Mesenchymal stem cell (in vitro differentiated cells and primary cell): Measurements from ENCODE around the gene MPP4.

Source experiments
- DNase-seq: peaks from one replicate; pipeline ENCODE4 v3.0.0-alpha.2; 2013
- H2AFZ ChIP-seq: one replicate; pipeline ENCODE4 v1.6.1; 2013; ENCODE audit warnings: low read depth, mild to moderate bottlenecking, control low read depth, inconsistent platforms, low read length, moderate library complexity
- H2AK5ac ChIP-seq: 2 replicates; pipeline ENCODE4 v1.6.1; 2013; ENCODE audit warnings: low read length, moderate library complexity, mild to moderate bottlenecking, inconsistent platforms; ENCODE audit not compliant: severe bottlenecking
- H2BK120ac ChIP-seq: one replicate; pipeline ENCODE4 v1.6.1; 2013; ENCODE audit warnings: low read depth, mild to moderate bottlenecking, inconsistent platforms, low read length, moderate library complexity
- H2BK12ac ChIP-seq, 2 experiments: one replicate each; pipeline ENCODE4 v1.6.1; 2013; ENCODE audit warnings: inconsistent platforms in 2 of 2, low read length in 2 of 2, mild to moderate bottlenecking in 2 of 2, moderate library complexity in 2 of 2, control low read depth in 1 of 2
- H2BK15ac ChIP-seq: one replicate; pipeline ENCODE4 v1.6.1; 2013; ENCODE audit warnings: mild to moderate bottlenecking, low read depth, inconsistent platforms; ENCODE audit not compliant: poor library complexity, severe bottlenecking
- H2BK5ac ChIP-seq: 2 replicates; pipeline ENCODE4 v1.6.1; 2013; ENCODE audit warnings: low read depth, mild to moderate bottlenecking, low read length, control low read depth, inconsistent platforms; ENCODE audit not compliant: poor library complexity, severe bottlenecking
- H3K14ac ChIP-seq, 2 experiments: one replicate each; pipeline ENCODE4 v1.6.1; 2013; ENCODE audit warnings: inconsistent platforms in 2 of 2, low read length in 2 of 2, control low read depth in 1 of 2, mild to moderate bottlenecking in 1 of 2, moderate library complexity in 1 of 2
- H3K18ac ChIP-seq, 2 experiments: one replicate each; pipeline ENCODE4 v1.6.1; 2013; ENCODE audit warnings: inconsistent platforms in 2 of 2, low read length in 2 of 2, control low read depth in 1 of 2, low read depth in 1 of 2, mild to moderate bottlenecking in 1 of 2
- H3K23ac ChIP-seq, 2 experiments: one replicate each; pipeline ENCODE4 v1.6.1; 2013; ENCODE audit warnings: inconsistent platforms in 2 of 2, low read length in 2 of 2, mild to moderate bottlenecking in 2 of 2, moderate library complexity in 2 of 2, control low read depth in 1 of 2
- H3K27ac ChIP-seq: 2 replicates; pipeline ENCODE4 v1.5.1; 2013; ENCODE audit warnings: mild to moderate bottlenecking, moderate library complexity, low read length, control low read depth, inconsistent platforms; ENCODE audit not compliant: poor library complexity, severe bottlenecking
- H3K27me3 ChIP-seq, 2 experiments: 2 replicates each; pipeline versions ENCODE4 v1.6.1 to v1.7.0; 2013; ENCODE audit warnings: low read length in 2 of 2, mild to moderate bottlenecking in 2 of 2, moderate library complexity in 2 of 2, control low read depth in 1 of 2, inconsistent platforms in 1 of 2; ENCODE audit not compliant: control insufficient read depth in 1 of 2, insufficient read depth in 1 of 2
- H3K36me3 ChIP-seq, 2 experiments: 2 replicates each; pipeline versions ENCODE4 v1.6.1 to v1.7.0; 2013; ENCODE audit warnings: low read length in 2 of 2, control low read depth in 1 of 2, inconsistent platforms in 1 of 2, low read depth in 1 of 2, mild to moderate bottlenecking in 1 of 2; ENCODE audit not compliant: insufficient read depth in 2 of 2, control insufficient read depth in 1 of 2
- H3K4ac ChIP-seq, 2 experiments: one replicate each; pipeline ENCODE4 v1.6.1; 2013; ENCODE audit warnings: inconsistent platforms in 2 of 2, low read length in 2 of 2, mild to moderate bottlenecking in 2 of 2, moderate library complexity in 2 of 2, control low read depth in 1 of 2, low read depth in 1 of 2
- H3K4me1 ChIP-seq: 2 replicates; pipeline ENCODE4 v1.6.1; 2013; ENCODE audit warnings: low read depth, low read length, control low read depth; ENCODE audit not compliant: control insufficient read depth, insufficient read depth
- H3K4me2 ChIP-seq: 2 replicates; pipeline ENCODE4 v1.6.1; 2013; ENCODE audit warnings: low read length, mild to moderate bottlenecking, inconsistent platforms; ENCODE audit not compliant: poor library complexity, severe bottlenecking
- H3K4me3 ChIP-seq, 2 experiments: 2 replicates each; pipeline versions ENCODE4 v1.5.1 to v1.7.0; 2013; ENCODE audit warnings: low read length in 2 of 2, mild to moderate bottlenecking in 2 of 2, control low read depth in 1 of 2, low read depth in 1 of 2; ENCODE audit not compliant: insufficient read depth in 1 of 2
- H3K79me1 ChIP-seq: replicated peaks from 2 replicates; pipeline ENCODE4 v1.6.1; 2013; ENCODE audit warnings: mild to moderate bottlenecking, control low read depth, low read length, inconsistent platforms; ENCODE audit not compliant: poor library complexity, severe bottlenecking
- H3K9ac ChIP-seq: 2 replicates; pipeline ENCODE4 v1.7.0; 2013; ENCODE audit warnings: mild to moderate bottlenecking, low read length, moderate library complexity
- H3K9me3 ChIP-seq: 2 replicates; pipeline ENCODE4 v1.7.0; 2013; ENCODE audit warnings: mild to moderate bottlenecking, low read length; ENCODE audit not compliant: control insufficient read depth
- H4K8ac ChIP-seq: one replicate; pipeline ENCODE4 v1.6.1; 2013; ENCODE audit warnings: inconsistent platforms, mild to moderate bottlenecking, low read length, moderate library complexity
- H4K91ac ChIP-seq: one replicate; pipeline ENCODE4 v1.6.1; 2013; ENCODE audit warnings: mild to moderate bottlenecking, low read length, inconsistent platforms
- WGBS: methylation state at CpG from one replicate; pipeline ENCODE4 v1.1.7; 2013; ENCODE audit warnings: mixed read lengths; 5-methylcytosine and 5-hydroxymethylcytosine counted together

The MPP4 gene

GRCh38 chr2:201661366-201661765 lies 37.1 kb downstream of the MPP4 start:
- H3K14ac ChIP-seq, result no peak overlapping the region
- no peak overlapping the region for H2AK5ac ChIP-seq

GRCh38 chr2:201660293-201660895 lies 38.0 kb downstream of the MPP4 start:
- Histone ChIP-seq H3K27me3 (no peaks in the 10 kb centered on the region), H2AK5ac (no peak overlapping the region), H4K91ac (no peak overlapping the region), H3K18ac (no peak overlapping the region), H3K14ac (no peak overlapping the region), H3K4me3 (no peak overlapping the region), H3K9me3 (no peaks in the 10 kb centered on the region), H3K36me3 (no peaks in the 10 kb centered on the region), H2BK120ac (no peak overlapping the region), H3K79me1 (no peaks in the 10 kb centered on the region), H3K27ac (no peak overlapping the region), H3K4me1 (peaks cover 8% of the 10 kb centered on the region), H2AFZ (no peak overlapping the region), H3K9ac (no peak overlapping the region), H2BK15ac (no peak overlapping the region), H3K4ac (no peak overlapping the region), H4K8ac (no peak overlapping the region), H3K4me2 (no peak overlapping the region), H2BK5ac (no peak overlapping the region), H2BK12ac (no peak overlapping the region), H3K23ac (no peak overlapping the region)
- WGBS, result 87% methylated on average over 3 of the region's 5 CpGs
- DNase-seq, result no peak

More at GRCh38 chr2:201661366-201661765, 37.1 kb downstream of the MPP4 start:
- Histone ChIP-seq H3K4me3 (no peak overlapping the region), H3K4ac (no peak overlapping the region), H3K79me1 (no peaks in the 10 kb centered on the region), H3K4me1 (peaks cover 4% of the 10 kb centered on the region), H2BK12ac (no peak overlapping the region), H3K36me3 (no peaks in the 10 kb centered on the region), H4K8ac (no peak overlapping the region), H3K9ac (no peak overlapping the region), H2AFZ (no peak overlapping the region), H2BK120ac (no peak overlapping the region), H3K23ac (no peak overlapping the region), H2BK5ac (no peak overlapping the region), H3K9me3 (no peaks in the 10 kb centered on the region), H4K91ac (no peak overlapping the region), H3K27ac (no peak overlapping the region), H3K4me2 (no peak overlapping the region), H3K27me3 (no peaks in the 10 kb centered on the region), H2BK15ac (no peak overlapping the region), H3K18ac (no peak overlapping the region)
- WGBS, result 73% methylated on average over 4 of the region's 5 CpGs
- DNase-seq, result no peak

- Histone ChIP-seq H3K4me3 (no peak overlapping the region), H2AK5ac (no peak overlapping the region), H2BK12ac (no peak overlapping the region), H2AFZ (no peak overlapping the region), H3K36me3 (no peaks in the 10 kb centered on the region), H3K9me3 (no peaks in the 10 kb centered on the region), H3K27me3 (no peaks in the 10 kb centered on the region), H3K4me2 (no peak overlapping the region), H3K9ac (no peak overlapping the region), H3K27ac (no peak overlapping the region), H2BK120ac (no peak overlapping the region), H3K4me1 (peaks cover 13% of the 10 kb centered on the region), H2BK15ac (no peak overlapping the region), H2BK5ac (no peak overlapping the region), H4K8ac (no peak overlapping the region), H3K18ac (peak overlapping the region in 1 of 2 experiments; percentile 44), H4K91ac (no peak overlapping the region), H3K4ac (no peak overlapping the region), H3K14ac (no peak overlapping the region), H3K79me1 (no peaks in the 10 kb centered on the region), H3K23ac (no peak overlapping the region)
- 87% methylated on average over 5 of the region's 5 CpGs for WGBS
- DNase-seq, result no peak
Measured at GRCh38 chr2:201656740-201657139, 41.7 kb downstream of the MPP4 start.

GRCh38 chr2:201656102-201656501 lies 42.3 kb downstream of the MPP4 start:
- Histone ChIP-seq H3K4me1 (peaks cover 13% of the 10 kb centered on the region), H4K91ac (no peak overlapping the region), H3K36me3 (no peaks in the 10 kb centered on the region), H2BK5ac (no peak overlapping the region), H3K4me3 (no peak overlapping the region), H4K8ac (peak overlapping the region; percentile 21), H2AFZ (no peak overlapping the region), H2AK5ac (peak overlapping the region; percentile 8), H3K9me3 (no peaks in the 10 kb centered on the region), H3K23ac (no peak overlapping the region), H3K27ac (peak overlapping the region; percentile 46), H3K4ac (peak overlapping the region in 1 of 2 experiments; percentile 5), H3K79me1 (no peaks in the 10 kb centered on the region), H2BK12ac (no peak overlapping the region), H3K14ac (no peak overlapping the region), H3K18ac (no peak overlapping the region), H3K4me2 (no peak overlapping the region), H3K9ac (no peak overlapping the region), H2BK15ac (no peak overlapping the region), H2BK120ac (no peak overlapping the region), H3K27me3 (no peaks in the 10 kb centered on the region)
- no peak for DNase-seq
- WGBS, result 96% methylated on average over 11 of the region's 11 CpGs
